Spleen (tissue), 7 donors: ENCODE measurements around the gene CENPP.

Experiments used
- POLR2A ChIP-seq, 3 donors: fragments of 450-650 bp; IDR thresholded peaks; one replicate each; pipeline ENCODE4 v1.5.1; 2017; ENCODE audit warnings: antibody characterized with exemption in 3 of 3, mild to moderate bottlenecking in 1 of 3
- TF ChIP-seq, protein P1 (sequence below), 11 experiments: fragments of 200-600 bp in 7 of 11; fragments of 450-650 bp in 4 of 11; sonication (generic) in 4 of 11; IDR thresholded peaks in 8 of 11; conservative IDR thresholded peaks in 3 of 11; 1 replicate in 7 of 11; 2 replicates in 4 of 11; pipeline versions ENCODE4 v1.4.0 to v1.8.0; 2016 to 2021; ENCODE audit warnings: antibody characterized with exemption in 11 of 11, inconsistent platforms in 4 of 11, mild to moderate bottlenecking in 1 of 11
- donor health status: DM: no; HTN: no; CAD: no; lungs with moderate emphysema.
- donor health status: DM: no; HTN: no; CAD: no.
- donor health status: DM: no; HTN: no; CAD: no.

DNA sequence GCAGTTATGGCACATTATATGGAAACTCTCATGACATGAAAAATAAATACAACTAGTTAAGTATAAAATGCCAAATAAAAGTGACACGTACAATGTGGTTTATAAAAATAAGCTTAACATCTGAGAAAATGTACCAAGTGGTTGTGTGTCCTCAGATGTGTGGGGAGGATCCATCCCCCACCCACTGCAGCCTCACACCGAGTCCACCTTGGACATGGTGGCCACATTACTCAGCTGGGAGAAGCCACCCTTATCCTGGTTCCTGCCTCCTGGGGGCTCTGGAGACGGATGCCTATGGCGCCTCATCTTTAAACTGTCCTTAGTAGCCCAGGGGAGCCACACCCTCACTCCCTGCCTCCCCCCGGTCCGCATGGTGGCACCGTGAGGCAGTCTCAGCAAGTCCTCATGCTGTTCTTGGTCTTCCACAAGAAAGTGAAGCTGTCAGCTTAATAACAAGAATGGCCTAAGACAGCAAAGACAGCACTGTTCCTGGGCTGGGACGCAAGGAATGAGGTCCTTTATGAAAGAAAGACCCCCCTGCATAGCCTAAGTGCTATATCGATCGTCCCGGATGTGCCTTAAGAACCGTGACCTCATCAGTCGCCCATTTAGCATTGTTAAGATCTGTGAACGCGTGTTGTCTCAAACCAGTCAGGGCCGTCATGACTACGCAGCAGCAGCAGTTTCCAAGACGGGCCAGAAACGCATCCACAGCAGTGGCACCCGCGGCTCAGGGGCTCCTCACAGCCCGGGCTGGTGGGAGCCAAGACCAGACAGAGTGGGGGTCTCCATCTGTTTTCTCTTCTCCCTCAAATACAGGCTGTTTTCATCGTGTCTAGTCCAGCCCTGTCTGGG, 287.7 kb downstream of the CENPP start:
- TF ChIP-seq, protein P1, sequence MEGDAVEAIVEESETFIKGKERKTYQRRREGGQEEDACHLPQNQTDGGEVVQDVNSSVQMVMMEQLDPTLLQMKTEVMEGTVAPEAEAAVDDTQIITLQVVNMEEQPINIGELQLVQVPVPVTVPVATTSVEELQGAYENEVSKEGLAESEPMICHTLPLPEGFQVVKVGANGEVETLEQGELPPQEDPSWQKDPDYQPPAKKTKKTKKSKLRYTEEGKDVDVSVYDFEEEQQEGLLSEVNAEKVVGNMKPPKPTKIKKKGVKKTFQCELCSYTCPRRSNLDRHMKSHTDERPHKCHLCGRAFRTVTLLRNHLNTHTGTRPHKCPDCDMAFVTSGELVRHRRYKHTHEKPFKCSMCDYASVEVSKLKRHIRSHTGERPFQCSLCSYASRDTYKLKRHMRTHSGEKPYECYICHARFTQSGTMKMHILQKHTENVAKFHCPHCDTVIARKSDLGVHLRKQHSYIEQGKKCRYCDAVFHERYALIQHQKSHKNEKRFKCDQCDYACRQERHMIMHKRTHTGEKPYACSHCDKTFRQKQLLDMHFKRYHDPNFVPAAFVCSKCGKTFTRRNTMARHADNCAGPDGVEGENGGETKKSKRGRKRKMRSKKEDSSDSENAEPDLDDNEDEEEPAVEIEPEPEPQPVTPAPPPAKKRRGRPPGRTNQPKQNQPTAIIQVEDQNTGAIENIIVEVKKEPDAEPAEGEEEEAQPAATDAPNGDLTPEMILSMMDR (IDR thresholded peaks at IDR 0.05 in 8 of 11, conservative IDR thresholded peaks at IDR 0.05 in 3 of 11): no peak
- no peak for TF ChIP-seq POLR2A (IDR thresholded peaks at IDR 0.05)
